ENCODE data around the gene KIF9. TPM values are rescaled to one million over a fixed set of nuclear protein-coding genes. Genes with fewer than 3 reads are reported as not detected.

KIF9 gene
- total RNA-seq, 1 donor from 2014 or later, result 12.1 TPM

- DNase-seq (ENCODE audit: low spot score), result no peak
- no peaks in the 10 kb centered on the region for H3K9me3 Mint-ChIP-seq (ENCODE audit: unreplicated experiment)
- H3K27me3 Mint-ChIP-seq (ENCODE audit: unreplicated experiment), result peaks cover 2% of the 10 kb centered on the region
These were observed 12.1 kb downstream of the KIF9 start for GRCh38 chr3:47270526-47270925.

GRCh38 chr3:47267490-47267824 is 15.1 kb downstream of the KIF9 start:
- no peaks in the 10 kb centered on the region for H3K4me1 Mint-ChIP-seq (ENCODE audit: unreplicated experiment)
- TF ChIP-seq, protein P1, sequence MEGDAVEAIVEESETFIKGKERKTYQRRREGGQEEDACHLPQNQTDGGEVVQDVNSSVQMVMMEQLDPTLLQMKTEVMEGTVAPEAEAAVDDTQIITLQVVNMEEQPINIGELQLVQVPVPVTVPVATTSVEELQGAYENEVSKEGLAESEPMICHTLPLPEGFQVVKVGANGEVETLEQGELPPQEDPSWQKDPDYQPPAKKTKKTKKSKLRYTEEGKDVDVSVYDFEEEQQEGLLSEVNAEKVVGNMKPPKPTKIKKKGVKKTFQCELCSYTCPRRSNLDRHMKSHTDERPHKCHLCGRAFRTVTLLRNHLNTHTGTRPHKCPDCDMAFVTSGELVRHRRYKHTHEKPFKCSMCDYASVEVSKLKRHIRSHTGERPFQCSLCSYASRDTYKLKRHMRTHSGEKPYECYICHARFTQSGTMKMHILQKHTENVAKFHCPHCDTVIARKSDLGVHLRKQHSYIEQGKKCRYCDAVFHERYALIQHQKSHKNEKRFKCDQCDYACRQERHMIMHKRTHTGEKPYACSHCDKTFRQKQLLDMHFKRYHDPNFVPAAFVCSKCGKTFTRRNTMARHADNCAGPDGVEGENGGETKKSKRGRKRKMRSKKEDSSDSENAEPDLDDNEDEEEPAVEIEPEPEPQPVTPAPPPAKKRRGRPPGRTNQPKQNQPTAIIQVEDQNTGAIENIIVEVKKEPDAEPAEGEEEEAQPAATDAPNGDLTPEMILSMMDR (IDR thresholded peaks at IDR 0.05; ENCODE audit: unreplicated experiment), result no peak
- no peak for DNase-seq (ENCODE audit: low spot score)
- peaks cover 4% of the 10 kb centered on the region for H3K36me3 Mint-ChIP-seq (ENCODE audit: low read depth, unreplicated experiment)
- H3K27ac Mint-ChIP-seq (ENCODE audit: unreplicated experiment), result no peak overlapping the region
- peaks cover 2% of the 10 kb centered on the region for H3K27me3 Mint-ChIP-seq (ENCODE audit: unreplicated experiment)
- H3K9me3 Mint-ChIP-seq (ENCODE audit: unreplicated experiment), result no peaks in the 10 kb centered on the region
- H3K4me3 Mint-ChIP-seq (ENCODE audit: unreplicated experiment), result no peak overlapping the region

More at GRCh38 chr3:47270526-47270925, 12.1 kb downstream of the KIF9 start:
- TF ChIP-seq, protein P1 (IDR thresholded peaks at IDR 0.05; ENCODE audit: unreplicated experiment), result no peak
- H3K4me1 Mint-ChIP-seq (ENCODE audit: unreplicated experiment), result no peaks in the 10 kb centered on the region
- no peak overlapping the region for H3K27ac Mint-ChIP-seq (ENCODE audit: unreplicated experiment)
- no peak overlapping the region for H3K4me3 Mint-ChIP-seq (ENCODE audit: unreplicated experiment)
- H3K36me3 Mint-ChIP-seq (ENCODE audit: low read depth, unreplicated experiment), result no peaks in the 10 kb centered on the region

DNA sequence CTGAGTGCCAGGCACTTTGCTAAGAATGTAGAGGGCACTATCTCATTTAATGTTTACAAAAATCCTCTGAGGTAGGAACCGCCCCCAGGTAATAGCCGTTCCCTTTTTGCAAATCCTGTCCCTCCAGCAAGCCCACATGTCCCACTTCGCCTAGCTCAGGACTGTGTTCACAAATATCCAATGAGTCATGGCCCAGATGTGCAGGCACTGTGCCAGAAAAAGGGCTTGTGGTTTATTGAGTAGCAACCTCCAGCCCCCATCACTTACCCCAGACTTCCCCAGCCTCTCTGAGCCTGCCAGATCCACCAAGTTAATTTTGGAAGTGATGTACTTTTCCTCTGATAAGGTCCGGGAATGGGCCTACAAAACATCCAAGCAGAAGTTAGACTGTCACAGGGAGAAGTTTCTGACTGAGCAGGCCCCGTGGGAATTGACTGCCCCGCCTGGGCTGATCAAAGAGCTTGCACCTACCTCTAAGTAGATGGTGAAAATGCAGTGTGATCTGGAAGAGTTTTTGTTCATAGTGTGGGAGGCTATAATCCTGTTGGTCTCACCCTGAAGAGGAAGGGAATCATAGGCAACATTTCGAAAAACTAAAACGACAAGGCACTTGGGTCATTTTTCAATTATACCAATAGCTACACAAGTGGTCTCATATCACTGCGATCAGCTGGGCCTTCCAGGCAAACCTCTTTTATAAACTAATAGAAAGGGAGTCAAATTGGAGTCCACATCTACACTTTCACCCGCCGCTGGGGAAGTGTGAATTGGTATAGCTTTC is 15.7 kb downstream of the KIF9 start:
- Mint-ChIP-seq H3K27ac (ENCODE audit: unreplicated experiment) (no peak overlapping the region), H3K9me3 (ENCODE audit: unreplicated experiment) (no peaks in the 10 kb centered on the region)

DNA sequence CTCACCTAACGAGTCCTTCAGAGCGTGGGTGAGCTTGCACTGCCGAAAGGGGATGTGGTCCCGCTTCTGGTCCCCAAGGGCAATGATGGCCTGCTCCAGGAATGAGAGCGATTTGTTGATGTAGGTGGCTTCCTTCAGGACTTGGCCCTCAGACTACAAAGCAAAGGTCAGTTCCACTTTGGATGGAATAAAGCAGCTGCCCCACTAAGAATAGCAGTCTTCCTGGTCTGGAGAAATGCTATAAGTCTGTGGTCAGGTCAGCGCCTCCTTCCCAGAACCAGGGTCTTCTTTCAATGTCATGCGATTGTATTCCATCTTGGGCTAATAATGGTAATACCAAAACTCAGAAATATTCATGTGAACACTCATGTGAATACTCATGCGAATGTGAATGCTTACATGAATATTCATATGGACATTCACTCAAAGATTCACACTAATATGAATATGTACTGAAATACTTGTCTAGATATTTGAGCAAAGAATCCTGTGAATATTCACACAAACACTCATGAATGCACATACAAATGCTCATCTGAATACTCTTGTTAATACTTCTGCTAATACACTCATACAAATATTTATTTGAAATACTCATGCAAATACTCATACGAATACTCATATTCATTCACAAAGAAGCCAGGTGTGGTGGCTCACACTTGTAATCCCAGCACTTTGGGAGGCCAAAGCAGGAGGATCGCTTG is 16.7 kb downstream of the KIF9 start:
- Mint-ChIP-seq H3K27me3 (ENCODE audit: unreplicated experiment) (peaks cover 2% of the 10 kb centered on the region), H3K4me1 (ENCODE audit: unreplicated experiment) (no peaks in the 10 kb centered on the region), H3K27ac (ENCODE audit: unreplicated experiment) (no peak overlapping the region), H3K9me3 (ENCODE audit: unreplicated experiment) (no peaks in the 10 kb centered on the region), H3K4me3 (ENCODE audit: unreplicated experiment) (no peak overlapping the region), H3K36me3 (ENCODE audit: low read depth, unreplicated experiment) (peaks cover 4% of the 10 kb centered on the region)
- no peak for DNase-seq (ENCODE audit: low spot score)
- TF ChIP-seq, protein P1 (IDR thresholded peaks at IDR 0.05; ENCODE audit: unreplicated experiment), result no peak

More for the DNA sequence above, 15.7 kb downstream of the KIF9 start:
- DNase-seq (ENCODE audit: low spot score), result no peak
- Mint-ChIP-seq H3K27me3 (ENCODE audit: unreplicated experiment) (peaks cover 2% of the 10 kb centered on the region), H3K4me1 (ENCODE audit: unreplicated experiment) (no peaks in the 10 kb centered on the region), H3K4me3 (ENCODE audit: unreplicated experiment) (no peak overlapping the region), H3K36me3 (ENCODE audit: low read depth, unreplicated experiment) (peaks cover 4% of the 10 kb centered on the region)
- TF ChIP-seq, protein P1 (IDR thresholded peaks at IDR 0.05; ENCODE audit: unreplicated experiment), result no peak

- no peaks in the 10 kb centered on the region for H3K4me1 Mint-ChIP-seq (ENCODE audit: unreplicated experiment)
- TF ChIP-seq, protein P1 (IDR thresholded peaks at IDR 0.05; ENCODE audit: unreplicated experiment), result no peak
- DNase-seq (ENCODE audit: low spot score), result no peak
- H3K9me3 Mint-ChIP-seq (ENCODE audit: unreplicated experiment), result no peaks in the 10 kb centered on the region
- H3K36me3 Mint-ChIP-seq (ENCODE audit: low read depth, unreplicated experiment), result peaks cover 4% of the 10 kb centered on the region
- no peak overlapping the region for H3K4me3 Mint-ChIP-seq (ENCODE audit: unreplicated experiment)
- no peak overlapping the region for H3K27ac Mint-ChIP-seq (ENCODE audit: unreplicated experiment)
- peaks cover 2% of the 10 kb centered on the region for H3K27me3 Mint-ChIP-seq (ENCODE audit: unreplicated experiment)
These were observed 17.6 kb downstream of the KIF9 start for GRCh38 chr3:47265008-47265407.

Measured in endothelial cell (in vitro differentiated cells).